PFSK-1 (cell line): Measurements from ENCODE around the gene MAF.

Source experiments
- REST ChIP-seq, 2 experiments: IDR thresholded peaks; 2 replicates each; pipeline versions ENCODE4 v1.6.1 to v1.8.0; 2011 to 2012; ENCODE audit warnings: low read depth in 2 of 2, low read length in 2 of 2, control low read depth in 1 of 2, inconsistent platforms in 1 of 2, mild to moderate bottlenecking in 1 of 2, moderate library complexity in 1 of 2; ENCODE audit not compliant: insufficient read depth in 1 of 2
- SIN3A ChIP-seq: IDR thresholded peaks from 2 replicates; pipeline ENCODE4 v1.6.1; 2012; ENCODE audit warnings: mild to moderate bottlenecking, low read length, moderate library complexity, borderline replicate concordance; ENCODE audit not compliant: insufficient read depth

GRCh38 chr16:79647586-79647985 lies 47.0 kb upstream of the MAF start:
- TF ChIP-seq REST (IDR thresholded peaks at IDR 0.05; ENCODE audit: insufficient read depth in 1 of 2, low read depth in 2 of 2, low read length in 2 of 2) (no peak), SIN3A (no peak)
